Activated CD4-positive, alpha-beta T cell treated with anti-CD3 and anti-CD28 coated beads, Interleukin-2, Interleukin-4, amounts not matched to agents 100 ng/mL and 50 ng/mL, durations not matched to agents 16 hours and 8 hours (primary cell): Measurements from ENCODE around the gene LRRK2.
A peak's percentile ranks its signal among the peaks of the same experiment; 100 is the strongest.
"Not testable (repeated sequence)": the region's sequence is repeated elsewhere in the genome, so short reads cannot be mapped to it uniquely, and the experiment has no call there.

Source experiments
- DNase-seq: peaks from one replicate; pipeline ENCODE4 v3.0.0-alpha.2; 2020; ENCODE audit warnings: low spot score

LRRK2 gene

GRCh38 chr12:40314927-40315326 lies 90.1 kb downstream of the LRRK2 start:
- no peak for DNase-seq

GRCh38 chr12:40315375-40315774 lies 90.6 kb downstream of the LRRK2 start:
- no peak for DNase-seq

- DNase-seq: no peak
Measured at GRCh38 chr12:40324261-40324660, 99.5 kb downstream of the LRRK2 start.

GRCh38 chr12:40325349-40325960 lies 100.7 kb downstream of the LRRK2 start:
- DNase-seq: peak; percentile 33

- no peak for DNase-seq
Measured at GRCh38 chr12:40327535-40327934, 102.7 kb downstream of the LRRK2 start.

GRCh38 chr12:40330180-40330579 lies 105.4 kb downstream of the LRRK2 start:
- DNase-seq: no peak

GRCh38 chr12:40331886-40332285 lies 107.1 kb downstream of the LRRK2 start:
- DNase-seq: no peak

GRCh38 chr12:40335991-40336390 lies 111.2 kb downstream of the LRRK2 start:
- no peak for DNase-seq

GRCh38 chr12:40336573-40337199 lies 111.9 kb downstream of the LRRK2 start:
- no peak for DNase-seq

GRCh38 chr12:40338071-40338470 lies 113.3 kb downstream of the LRRK2 start:
- DNase-seq: no peak

GRCh38 chr12:40338621-40339020 lies 113.8 kb downstream of the LRRK2 start:
- no peak for DNase-seq

GRCh38 chr12:40342010-40342409 lies 117.2 kb downstream of the LRRK2 start:
- no peak for DNase-seq

GRCh38 chr12:40343124-40343523 lies 118.3 kb downstream of the LRRK2 start:
- DNase-seq: no peak

- no peak for DNase-seq
Measured at GRCh38 chr12:40344312-40344711, 119.5 kb downstream of the LRRK2 start.

- no peak for DNase-seq
Measured at GRCh38 chr12:40351976-40352375, 127.2 kb downstream of the LRRK2 start.

- peak; percentile 4 for DNase-seq
Measured at GRCh38 chr12:40375076-40375475, 150.3 kb downstream of the LRRK2 start.

GRCh38 chr12:40376533-40377267 lies 151.9 kb downstream of the LRRK2 start:
- DNase-seq: no peak

- DNase-seq: no peak
Measured at GRCh38 chr12:40378691-40379090, 153.9 kb downstream of the LRRK2 start.

GRCh38 chr12:40382217-40382616 lies 157.4 kb downstream of the LRRK2 start:
- DNase-seq: no peak

GRCh38 chr12:40387279-40387678 lies 162.5 kb downstream of the LRRK2 start:
- DNase-seq: not testable (repeated sequence)

GRCh38 chr12:40390980-40391379 lies 166.2 kb downstream of the LRRK2 start:
- DNase-seq: no peak

- DNase-seq: no peak
Measured at GRCh38 chr12:40393026-40393425, 168.2 kb downstream of the LRRK2 start.

GRCh38 chr12:40399656-40400055 lies 174.9 kb downstream of the LRRK2 start:
- DNase-seq: no peak
